ENCODE measurements around the gene MUC5B.
"Not testable (repeated sequence)": the region's sequence is repeated elsewhere in the genome, so short reads cannot be mapped to it uniquely, and the experiment has no call there.

Gene MUC5B

GRCh38 chr11:1236316-1237127 lies 13.7 kb downstream of the MUC5B start:
- no peaks in the 10 kb centered on the region for H3K9me3 Mint-ChIP-seq (ENCODE audit: low read depth)
- H3K27me3 Mint-ChIP-seq = no peaks in the 10 kb centered on the region
- H3K36me3 Mint-ChIP-seq = no peaks in the 10 kb centered on the region
- no peaks in the 10 kb centered on the region for H3K4me1 Mint-ChIP-seq (ENCODE audit: low read depth)
- H3K4me3 Mint-ChIP-seq = no peak overlapping the region
- no peak overlapping the region for H3K27ac Mint-ChIP-seq

- Mint-ChIP-seq H3K9me3 (ENCODE audit: low read depth) (no peaks in the 10 kb centered on the region), H3K27ac (no peak overlapping the region), H3K27me3 (no peaks in the 10 kb centered on the region), H3K36me3 (no peaks in the 10 kb centered on the region), H3K4me1 (ENCODE audit: low read depth) (no peaks in the 10 kb centered on the region), H3K4me3 (no peak overlapping the region)
Measured at GRCh38 chr11:1237128-1237580, 14.3 kb downstream of the MUC5B start.

DNA sequence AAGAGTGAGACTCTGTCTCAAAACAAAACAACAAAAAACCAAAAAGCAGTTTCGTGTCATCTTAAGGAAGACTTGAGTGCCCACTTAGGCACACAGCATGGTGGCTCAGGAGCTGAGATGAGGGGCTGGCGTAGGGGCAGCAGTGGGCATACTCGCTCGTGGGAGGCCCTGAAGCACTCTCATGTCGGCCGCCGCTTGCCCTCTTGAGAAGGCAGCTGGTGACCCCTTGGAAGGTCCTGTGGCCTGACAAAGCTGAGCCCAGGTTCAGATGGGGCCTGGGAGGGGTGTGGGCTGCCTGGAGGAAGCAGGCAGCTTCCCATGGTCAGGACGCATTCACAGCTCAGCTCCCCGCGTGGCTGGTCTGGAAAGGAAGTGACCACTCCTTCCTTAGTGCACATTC lies 15.0 kb downstream of the MUC5B start:
- H3K27ac Mint-ChIP-seq = no peak overlapping the region
- no peaks in the 10 kb centered on the region for H3K36me3 Mint-ChIP-seq
- no peaks in the 10 kb centered on the region for H3K4me1 Mint-ChIP-seq (ENCODE audit: low read depth)
- H3K4me3 Mint-ChIP-seq = no peak overlapping the region
- no peaks in the 10 kb centered on the region for H3K27me3 Mint-ChIP-seq
- H3K9me3 Mint-ChIP-seq (ENCODE audit: low read depth) = no peaks in the 10 kb centered on the region

- Mint-ChIP-seq H3K27ac (no peak overlapping the region), H3K36me3 (no peaks in the 10 kb centered on the region), H3K4me3 (no peak overlapping the region), H3K27me3 (no peaks in the 10 kb centered on the region), H3K9me3 (ENCODE audit: low read depth) (no peaks in the 10 kb centered on the region), H3K4me1 (ENCODE audit: low read depth) (no peaks in the 10 kb centered on the region)
Measured at GRCh38 chr11:1238767-1239595, 16.1 kb downstream of the MUC5B start.

DNA sequence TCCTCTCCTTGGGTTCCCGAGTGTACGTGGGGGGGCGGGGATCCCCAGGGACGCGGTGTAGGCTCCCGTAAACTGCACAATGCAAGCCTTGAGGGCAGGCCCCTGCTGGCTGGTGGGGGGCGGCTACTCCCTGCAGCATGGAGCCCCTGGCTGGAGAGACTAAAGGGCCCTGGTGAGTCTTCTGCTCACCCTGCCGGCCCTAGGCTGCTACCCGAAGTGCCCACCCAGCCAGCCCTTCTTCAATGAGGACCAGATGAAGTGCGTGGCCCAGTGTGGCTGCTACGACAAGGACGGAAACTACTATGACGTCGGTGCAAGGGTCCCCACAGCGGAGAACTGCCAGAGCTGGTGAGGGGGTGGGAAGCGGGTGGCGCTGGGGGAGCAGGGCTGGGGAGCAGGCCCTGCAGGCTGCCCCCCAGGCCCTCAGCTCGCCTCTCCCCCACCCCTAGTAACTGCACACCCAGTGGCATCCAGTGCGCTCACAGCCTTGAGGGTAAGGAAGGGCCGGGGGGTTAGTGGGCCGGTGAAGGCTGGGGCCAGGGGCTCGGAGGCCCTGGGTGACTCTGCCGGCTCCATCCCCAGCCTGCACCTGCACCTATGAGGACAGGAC lies 16.8 kb downstream of the MUC5B start:
- no peaks in the 10 kb centered on the region for H3K36me3 Mint-ChIP-seq
- no peak overlapping the region for H3K4me3 Mint-ChIP-seq
- no peaks in the 10 kb centered on the region for H3K27me3 Mint-ChIP-seq
- H3K4me1 Mint-ChIP-seq (ENCODE audit: low read depth) = no peaks in the 10 kb centered on the region
- no peak overlapping the region for H3K27ac Mint-ChIP-seq
- no peaks in the 10 kb centered on the region for H3K9me3 Mint-ChIP-seq (ENCODE audit: low read depth)

DNA sequence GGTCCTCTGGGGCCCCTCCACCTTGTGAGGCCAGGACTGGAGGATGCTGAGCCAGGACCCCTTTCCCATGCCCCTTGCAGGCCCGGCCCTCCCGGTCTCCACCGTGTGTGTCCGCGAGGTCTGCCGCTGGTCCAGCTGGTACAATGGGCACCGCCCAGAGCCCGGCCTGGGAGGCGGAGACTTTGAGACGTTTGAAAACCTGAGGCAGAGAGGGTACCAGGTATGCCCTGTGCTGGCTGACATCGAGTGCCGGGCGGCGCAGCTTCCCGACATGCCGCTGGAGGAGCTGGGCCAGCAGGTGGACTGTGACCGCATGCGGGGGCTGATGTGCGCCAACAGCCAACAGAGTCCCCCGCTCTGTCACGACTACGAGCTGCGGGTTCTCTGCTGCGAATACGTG lies 17.9 kb downstream of the MUC5B start:
- H3K4me1 Mint-ChIP-seq (ENCODE audit: low read depth) = no peaks in the 10 kb centered on the region
- H3K36me3 Mint-ChIP-seq = no peaks in the 10 kb centered on the region
- no peaks in the 10 kb centered on the region for H3K9me3 Mint-ChIP-seq (ENCODE audit: low read depth)
- no peaks in the 10 kb centered on the region for H3K27me3 Mint-ChIP-seq
- no peak overlapping the region for H3K27ac Mint-ChIP-seq
- H3K4me3 Mint-ChIP-seq = no peak overlapping the region

GRCh38 chr11:1241706-1242105 lies 18.8 kb downstream of the MUC5B start:
- Mint-ChIP-seq H3K27me3 (no peaks in the 10 kb centered on the region), H3K36me3 (no peaks in the 10 kb centered on the region), H3K27ac (no peak overlapping the region), H3K4me1 (ENCODE audit: low read depth) (no peaks in the 10 kb centered on the region), H3K4me3 (no peak overlapping the region), H3K9me3 (ENCODE audit: low read depth) (no peaks in the 10 kb centered on the region)

GRCh38 chr11:1242289-1242688 lies 19.4 kb downstream of the MUC5B start:
- Mint-ChIP-seq H3K27ac (no peak overlapping the region), H3K9me3 (ENCODE audit: low read depth) (no peaks in the 10 kb centered on the region), H3K27me3 (no peaks in the 10 kb centered on the region), H3K4me1 (ENCODE audit: low read depth) (no peaks in the 10 kb centered on the region), H3K36me3 (no peaks in the 10 kb centered on the region), H3K4me3 (no peak overlapping the region)

GRCh38 chr11:1242751-1243150 lies 19.9 kb downstream of the MUC5B start:
- H3K4me1 Mint-ChIP-seq (ENCODE audit: low read depth); H3K9me3 Mint-ChIP-seq (ENCODE audit: low read depth); H3K27me3 Mint-ChIP-seq; H3K36me3 Mint-ChIP-seq; H3K27ac Mint-ChIP-seq; H3K4me3 Mint-ChIP-seq: not testable (repeated sequence)

- H3K4me3 Mint-ChIP-seq; H3K36me3 Mint-ChIP-seq; H3K27me3 Mint-ChIP-seq; H3K4me1 Mint-ChIP-seq (ENCODE audit: low read depth); H3K27ac Mint-ChIP-seq; H3K9me3 Mint-ChIP-seq (ENCODE audit: low read depth): not testable (repeated sequence)
Measured at GRCh38 chr11:1243521-1243920, 20.7 kb downstream of the MUC5B start.

- not testable (repeated sequence) for H3K4me1 Mint-ChIP-seq (ENCODE audit: low read depth); H3K27me3 Mint-ChIP-seq; H3K36me3 Mint-ChIP-seq; H3K9me3 Mint-ChIP-seq (ENCODE audit: low read depth); H3K27ac Mint-ChIP-seq; H3K4me3 Mint-ChIP-seq
Measured at GRCh38 chr11:1244557-1244956, 21.7 kb downstream of the MUC5B start.

GRCh38 chr11:1245717-1246116 lies 22.9 kb downstream of the MUC5B start:
- H3K4me3 Mint-ChIP-seq; H3K27me3 Mint-ChIP-seq; H3K4me1 Mint-ChIP-seq (ENCODE audit: low read depth); H3K9me3 Mint-ChIP-seq (ENCODE audit: low read depth); H3K36me3 Mint-ChIP-seq; H3K27ac Mint-ChIP-seq: not testable (repeated sequence)

- H3K27me3 Mint-ChIP-seq; H3K4me3 Mint-ChIP-seq; H3K9me3 Mint-ChIP-seq (ENCODE audit: low read depth); H3K27ac Mint-ChIP-seq; H3K36me3 Mint-ChIP-seq; H3K4me1 Mint-ChIP-seq (ENCODE audit: low read depth): not testable (repeated sequence)
Measured at GRCh38 chr11:1246301-1246700, 23.4 kb downstream of the MUC5B start.

GRCh38 chr11:1247026-1247425 lies 24.2 kb downstream of the MUC5B start:
- not testable (repeated sequence) for H3K4me3 Mint-ChIP-seq; H3K27ac Mint-ChIP-seq; H3K36me3 Mint-ChIP-seq; H3K27me3 Mint-ChIP-seq; H3K4me1 Mint-ChIP-seq (ENCODE audit: low read depth); H3K9me3 Mint-ChIP-seq (ENCODE audit: low read depth)

GRCh38 chr11:1248951-1249350 lies 26.1 kb downstream of the MUC5B start:
- not testable (repeated sequence) for H3K27me3 Mint-ChIP-seq; H3K9me3 Mint-ChIP-seq (ENCODE audit: low read depth); H3K4me3 Mint-ChIP-seq; H3K27ac Mint-ChIP-seq; H3K36me3 Mint-ChIP-seq; H3K4me1 Mint-ChIP-seq (ENCODE audit: low read depth)

All from activated naive CD8-positive, alpha-beta T cell (primary cell).